ENCODE results near the gene CNOT6L.
A peak's percentile ranks its signal among the peaks of the same experiment; 100 is the strongest.

Gene CNOT6L

DNA sequence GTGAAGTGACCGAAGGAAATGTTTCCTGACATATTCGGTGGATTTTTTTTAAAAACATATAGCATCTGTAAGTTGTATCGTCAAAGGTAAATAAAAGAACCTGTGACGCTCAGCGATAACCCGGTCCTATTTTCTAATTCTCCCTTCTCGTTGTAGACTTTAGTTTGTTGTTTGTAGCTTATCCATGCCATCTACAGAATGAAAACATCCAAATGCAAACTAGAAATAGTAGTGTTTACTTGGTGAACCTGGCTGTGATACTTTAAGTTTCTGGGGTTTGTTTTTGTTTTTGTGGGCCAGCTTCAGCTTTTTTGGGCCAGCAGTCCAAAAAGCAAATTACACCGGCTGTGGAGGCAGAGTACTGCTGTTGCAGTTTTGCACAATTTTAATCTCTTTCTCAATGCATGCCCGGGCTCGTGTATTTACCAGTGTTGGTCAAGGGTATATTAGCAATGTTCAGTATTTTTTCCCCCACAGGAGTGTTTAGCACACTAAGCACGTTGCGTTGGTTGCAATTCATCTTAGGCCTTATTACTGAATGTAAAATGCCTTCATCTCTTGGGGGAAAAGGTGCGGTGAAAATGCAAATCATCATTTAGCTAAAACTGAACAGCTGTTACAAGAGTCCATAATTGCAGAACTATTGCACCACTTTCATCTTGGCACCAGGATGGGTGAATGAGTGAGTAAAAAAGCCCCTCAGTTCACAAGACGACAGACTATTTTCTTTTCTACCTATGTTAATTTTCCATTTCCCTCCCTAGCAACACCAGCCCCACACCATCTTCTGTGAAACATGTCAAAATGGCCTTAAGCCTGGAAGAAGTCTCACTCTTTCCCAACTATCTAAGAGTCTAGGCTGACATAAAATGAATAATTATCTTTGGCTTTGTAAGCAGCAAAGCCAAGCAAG, 1.7 kb upstream of the CNOT6L start:
- DNase-seq (ENCODE audit: low read depth in 2 of 2), result no peak

DNA sequence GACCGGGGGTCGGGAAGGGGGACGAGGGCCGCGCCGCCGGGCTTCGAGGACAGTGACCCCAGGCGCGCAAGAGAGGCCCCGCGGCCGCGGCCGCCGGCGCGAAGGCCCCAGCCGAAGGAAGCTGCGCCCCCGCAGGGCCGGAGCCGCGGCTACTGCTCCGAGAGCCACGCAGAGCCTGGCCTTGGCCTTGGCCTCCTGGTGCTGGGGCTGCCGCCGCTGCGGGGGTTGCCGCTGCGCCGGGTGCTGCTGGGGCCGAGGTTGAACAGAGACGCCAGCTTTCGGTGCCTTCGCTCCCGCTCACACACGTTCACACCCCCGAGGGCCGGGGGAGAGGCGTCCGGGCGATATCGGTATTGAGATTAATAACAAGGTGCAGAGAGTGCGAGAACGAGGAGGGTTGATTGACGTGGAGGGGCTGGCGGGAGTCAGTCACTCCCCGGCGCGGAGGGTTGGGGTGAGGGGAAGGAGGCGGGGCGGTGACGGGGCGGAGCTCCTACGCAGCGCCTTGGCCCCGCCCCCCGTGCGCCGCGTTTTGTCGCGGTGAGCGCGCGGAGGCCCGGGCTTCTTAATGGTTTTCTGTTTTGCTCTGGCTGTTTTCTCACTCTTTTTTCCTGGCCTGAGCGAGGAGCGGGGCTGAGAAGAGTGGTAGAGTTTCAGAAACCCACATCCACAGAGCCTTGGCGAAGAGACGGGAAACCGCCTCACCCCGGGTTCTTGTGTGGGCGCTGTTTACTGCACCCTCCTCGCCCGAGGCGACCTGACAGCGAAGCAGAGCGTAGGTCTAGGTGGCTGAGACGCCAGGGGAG, 878 bp upstream of the CNOT6L start:
- peak; percentile 92 to 93 for DNase-seq (ENCODE audit: low read depth in 2 of 2)

DNA sequence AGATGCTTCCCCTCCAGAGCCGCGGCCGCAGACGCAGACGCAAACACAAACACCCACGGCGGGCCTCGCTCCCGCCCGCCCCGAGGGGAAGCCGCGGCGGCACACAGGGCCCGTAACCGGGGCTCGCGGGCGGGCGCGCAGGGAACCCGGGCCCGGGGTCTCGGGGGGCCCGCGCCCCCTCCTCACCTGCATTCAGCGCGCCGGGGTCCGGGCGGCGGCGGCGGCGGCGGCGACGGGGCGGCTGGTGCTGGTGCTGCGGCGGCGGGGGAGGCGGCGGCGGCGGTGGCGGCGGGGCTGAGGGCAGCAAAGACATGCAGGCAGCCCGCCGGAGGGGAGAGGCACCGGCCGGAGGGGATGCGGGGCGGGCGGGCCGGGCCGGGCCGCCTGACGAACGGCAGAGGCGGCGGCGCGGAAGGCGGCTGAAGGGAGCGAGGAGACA, 255 bp upstream of the CNOT6L start:
- peak in 1 of 2 donors; percentile 53 for DNase-seq (ENCODE audit: low read depth in 2 of 2)

DNA sequence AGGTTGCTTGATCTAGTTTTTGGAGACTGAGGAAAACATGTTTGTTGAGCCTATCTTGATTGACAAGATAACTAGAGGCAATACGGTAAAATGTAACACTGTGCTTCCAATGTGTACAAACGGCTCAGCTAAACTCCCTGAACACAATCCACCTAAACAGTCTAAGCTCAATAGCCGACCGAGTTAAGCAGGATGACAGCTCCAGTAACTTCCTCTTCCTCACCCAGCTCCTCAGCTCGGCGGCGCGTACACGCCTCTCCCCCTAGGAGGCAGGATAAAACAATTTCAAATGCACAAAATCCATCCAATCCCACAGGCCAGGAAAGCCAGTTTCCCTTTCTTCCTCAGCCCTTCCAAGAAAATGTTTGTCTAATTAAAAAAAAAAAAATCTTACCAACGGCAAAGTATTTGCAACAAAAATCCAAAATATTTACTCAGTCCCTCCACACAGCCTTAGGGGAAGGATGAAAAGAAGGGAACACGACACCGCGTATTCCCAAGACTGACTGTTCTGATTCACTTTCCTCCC, 1.0 kb downstream of the CNOT6L start:
- no peak for DNase-seq (ENCODE audit: low read depth in 2 of 2)

DNA sequence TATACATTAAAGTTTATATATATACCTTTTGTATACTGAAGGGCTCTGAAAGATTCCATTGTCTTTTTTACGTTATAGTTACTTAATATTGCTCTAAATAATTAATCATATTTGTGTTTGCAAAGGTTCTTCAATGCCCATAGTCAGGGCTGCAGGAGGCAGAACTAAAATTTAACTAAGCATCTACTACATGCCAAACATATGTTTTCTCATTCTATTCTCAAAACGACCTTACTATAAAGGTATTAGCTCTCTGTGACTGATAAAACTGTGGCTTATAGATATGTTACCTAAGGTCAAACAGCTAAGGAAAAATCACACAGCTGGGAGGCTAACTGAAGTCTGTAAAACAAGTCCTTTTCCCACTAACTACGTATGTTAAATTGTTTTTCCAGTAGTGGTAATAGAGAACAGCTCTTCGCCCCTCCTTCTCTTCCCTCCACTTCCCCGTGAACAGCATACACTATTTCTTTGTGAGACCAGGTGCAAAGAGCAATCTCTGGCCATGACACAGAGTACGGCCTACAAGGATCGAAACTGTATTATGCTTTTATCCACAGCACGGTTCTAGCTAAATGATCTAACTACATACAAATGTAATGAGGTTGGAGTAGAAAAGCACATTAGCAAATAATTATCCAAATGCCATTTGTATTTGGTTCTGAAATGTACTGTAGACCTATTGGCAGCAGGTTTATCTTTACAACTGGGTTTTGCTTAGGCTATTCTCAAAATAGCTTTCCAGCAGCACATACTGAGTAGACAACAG, 1.7 kb downstream of the CNOT6L start:
- DNase-seq (ENCODE audit: low read depth in 2 of 2), result no peak

DNA sequence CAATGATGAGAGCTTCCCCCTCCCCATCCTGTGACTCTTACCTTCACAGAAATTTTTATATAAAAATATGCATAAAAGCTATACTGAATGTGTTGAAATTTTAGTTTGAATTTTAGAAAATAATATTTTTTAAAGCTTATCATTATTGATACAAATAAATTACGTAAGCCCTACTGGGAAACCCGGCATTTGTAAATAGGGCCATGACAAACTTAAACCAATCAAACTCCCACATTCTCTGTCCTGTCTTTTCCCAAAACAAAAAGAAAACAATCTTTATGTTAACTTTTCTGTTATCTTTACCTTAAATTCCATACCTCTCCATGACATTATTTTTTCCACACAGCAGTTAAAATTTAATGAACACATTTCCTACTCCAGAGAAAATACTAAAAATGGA, 2.6 kb downstream of the CNOT6L start:
- DNase-seq (ENCODE audit: low read depth in 2 of 2), result no peak

DNA sequence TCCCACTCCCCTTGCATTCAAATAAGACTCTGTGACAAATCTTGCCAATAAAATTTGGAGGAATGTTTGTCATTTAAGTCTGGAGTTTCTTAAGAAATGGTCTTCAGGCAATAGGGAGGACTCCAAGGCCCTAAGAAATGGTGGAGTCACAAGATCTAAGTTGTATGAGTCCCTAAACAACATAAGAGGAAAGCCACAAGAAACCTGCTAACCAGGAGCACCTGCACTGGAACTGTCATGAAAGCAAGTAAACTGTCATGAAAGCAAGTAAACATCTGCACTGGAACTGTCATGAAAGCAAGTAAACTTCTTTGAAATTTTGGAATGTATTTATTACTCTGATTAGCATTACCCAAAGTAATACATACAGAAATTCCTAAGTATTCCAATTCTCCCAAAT, 3.5 kb downstream of the CNOT6L start:
- DNase-seq (ENCODE audit: low read depth in 2 of 2), result no peak

DNA sequence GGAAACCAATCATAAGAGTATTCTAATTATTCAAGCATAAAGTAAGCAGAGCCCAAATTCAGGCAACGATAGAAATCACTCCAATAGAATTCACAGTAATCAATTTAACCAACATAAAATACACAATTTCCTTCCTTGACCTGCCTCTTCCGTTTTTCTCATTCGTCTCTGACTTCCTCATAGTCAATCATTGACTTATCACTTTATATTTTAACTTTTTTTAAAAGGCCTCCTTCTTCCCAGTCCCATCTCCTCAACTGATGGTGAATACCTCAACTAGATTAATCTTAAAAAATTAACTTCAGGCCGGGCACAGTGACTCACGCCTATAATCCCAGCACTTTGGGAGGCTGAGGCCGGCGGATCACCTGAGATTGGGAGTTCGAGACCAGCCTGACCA, 13.3 kb downstream of the CNOT6L start:
- DNase-seq (ENCODE audit: low read depth in 2 of 2), result no peak

DNA sequence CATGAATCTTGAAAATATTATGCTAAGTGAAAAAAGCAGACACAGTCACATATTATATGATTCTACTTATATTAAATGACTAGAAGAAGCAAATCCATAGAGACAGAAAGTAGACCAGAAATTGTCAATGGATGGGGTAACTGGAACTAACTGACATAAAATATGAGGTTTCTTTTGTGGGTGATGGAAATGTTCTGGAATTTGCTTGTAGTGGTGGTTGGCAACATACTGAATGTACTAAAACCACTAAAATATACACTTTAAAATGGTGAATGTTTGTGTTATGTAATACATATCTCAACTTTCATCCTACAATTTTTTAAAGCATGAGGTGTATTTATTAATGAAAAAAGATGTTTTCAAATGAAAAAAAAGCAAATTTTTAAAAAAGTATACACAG, 14.7 kb downstream of the CNOT6L start:
- no peak for DNase-seq (ENCODE audit: low read depth in 2 of 2)

DNA sequence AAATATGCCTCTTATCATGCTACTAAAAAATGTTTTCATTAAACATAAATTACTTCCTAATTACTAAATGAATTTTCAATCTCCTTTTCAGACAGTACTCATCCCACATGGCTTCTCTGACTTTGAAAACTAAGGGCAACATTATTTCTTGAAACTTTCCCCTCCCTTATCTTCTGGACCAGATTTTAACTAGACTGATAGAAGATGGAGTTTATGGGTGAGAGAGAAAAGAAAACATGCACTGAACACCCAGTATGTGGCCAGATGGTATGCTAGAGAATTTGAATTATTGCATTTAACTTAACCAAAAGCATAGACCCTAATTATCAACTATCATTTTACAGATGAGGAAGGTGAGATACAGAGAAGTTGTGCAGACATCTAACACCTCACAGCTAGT, 16.8 kb downstream of the CNOT6L start:
- DNase-seq (ENCODE audit: low read depth in 2 of 2), result no peak

DNA sequence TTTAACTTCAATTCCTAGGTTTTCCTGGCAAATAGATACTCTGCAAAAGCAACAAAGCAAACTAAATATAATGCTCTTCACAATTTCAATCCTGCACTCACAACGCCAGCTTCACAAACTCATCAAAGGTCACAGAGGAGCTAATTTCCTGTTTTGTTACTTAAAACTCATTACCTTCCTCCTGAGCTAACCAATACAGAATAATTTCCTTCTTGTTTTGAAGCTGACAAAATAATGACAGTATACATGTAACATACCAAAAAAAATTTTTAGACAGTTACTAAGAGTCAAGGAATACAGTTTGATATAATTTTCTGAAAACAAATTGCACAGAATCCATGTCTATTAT, 17.9 kb downstream of the CNOT6L start:
- DNase-seq (ENCODE audit: low read depth in 2 of 2), result no peak

DNA sequence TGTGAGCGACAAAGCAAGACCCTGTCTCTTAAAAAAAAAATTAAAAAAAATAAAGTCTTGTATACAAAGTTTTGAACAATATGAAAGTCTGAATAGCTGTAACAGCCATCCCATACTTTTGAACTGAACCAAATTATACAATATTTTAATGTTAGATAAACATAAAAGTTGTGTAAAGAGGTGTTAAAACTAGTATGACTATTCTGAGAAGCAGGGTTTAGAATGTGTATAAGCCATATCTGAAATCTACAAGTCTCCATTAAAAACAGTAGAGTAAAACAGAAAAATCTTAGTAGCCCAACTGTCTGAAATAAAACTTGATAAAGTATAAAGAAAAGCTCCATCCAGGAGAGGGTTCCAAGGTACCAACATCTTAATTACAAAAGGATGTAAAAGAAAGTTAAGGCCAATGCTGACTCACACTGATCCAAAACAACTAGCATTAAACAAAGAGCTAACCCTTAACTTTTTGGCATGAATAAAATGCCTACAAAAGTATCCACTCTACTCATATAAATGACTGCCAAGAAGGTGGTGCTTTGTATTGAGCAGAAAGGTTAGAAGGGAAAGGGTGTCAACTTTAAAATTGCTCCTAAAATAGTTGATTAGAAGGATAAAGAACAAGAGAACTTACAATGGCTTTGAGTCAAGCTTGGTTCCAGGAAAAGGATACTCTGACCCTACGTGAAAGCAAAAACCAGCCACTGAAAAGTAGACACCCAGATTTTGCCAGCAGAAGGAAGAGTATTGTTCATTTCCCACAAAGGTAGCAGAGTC, 18.5 kb downstream of the CNOT6L start:
- no peak for DNase-seq (ENCODE audit: low read depth in 2 of 2)

DNA sequence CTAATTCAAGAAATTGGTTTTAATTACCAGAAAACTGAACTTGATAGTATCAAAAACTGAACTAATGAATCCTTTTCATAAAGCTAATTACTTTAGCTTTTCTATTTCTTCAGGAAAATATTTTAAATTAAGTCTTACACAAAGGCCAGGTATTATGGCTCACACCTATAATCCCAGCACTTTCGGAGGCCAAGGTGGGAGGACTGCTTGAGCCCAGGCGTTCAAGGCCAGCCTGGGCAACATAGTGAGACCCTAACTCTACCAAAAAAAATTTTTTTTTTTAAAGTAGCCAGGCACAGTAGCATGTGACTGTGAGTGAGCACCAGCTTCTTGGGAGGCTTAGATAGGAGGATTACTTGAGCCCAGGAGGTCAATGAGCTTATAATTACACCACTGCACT, 19.1 kb downstream of the CNOT6L start:
- DNase-seq (ENCODE audit: low read depth in 2 of 2), result no peak

DNA sequence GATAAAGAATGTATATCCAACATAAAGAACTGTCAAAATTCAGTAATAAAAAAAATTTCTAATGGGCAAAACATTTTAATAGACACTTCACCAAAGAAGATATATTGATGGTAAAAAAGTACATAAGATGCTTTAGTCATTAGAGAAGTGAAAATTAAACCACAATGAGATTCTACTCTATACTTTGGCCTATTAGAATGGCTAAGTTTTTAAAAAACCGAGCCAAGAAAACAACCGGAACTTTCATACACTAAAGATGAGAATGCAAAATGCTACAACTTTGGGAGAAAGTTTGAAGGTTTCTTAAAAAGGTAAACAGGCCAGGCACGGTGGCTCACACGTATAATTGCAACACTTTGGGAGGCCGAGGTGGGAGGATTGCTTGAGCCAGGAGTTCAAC, 20.8 kb downstream of the CNOT6L start:
- DNase-seq (ENCODE audit: low read depth in 2 of 2), result no peak

DNA sequence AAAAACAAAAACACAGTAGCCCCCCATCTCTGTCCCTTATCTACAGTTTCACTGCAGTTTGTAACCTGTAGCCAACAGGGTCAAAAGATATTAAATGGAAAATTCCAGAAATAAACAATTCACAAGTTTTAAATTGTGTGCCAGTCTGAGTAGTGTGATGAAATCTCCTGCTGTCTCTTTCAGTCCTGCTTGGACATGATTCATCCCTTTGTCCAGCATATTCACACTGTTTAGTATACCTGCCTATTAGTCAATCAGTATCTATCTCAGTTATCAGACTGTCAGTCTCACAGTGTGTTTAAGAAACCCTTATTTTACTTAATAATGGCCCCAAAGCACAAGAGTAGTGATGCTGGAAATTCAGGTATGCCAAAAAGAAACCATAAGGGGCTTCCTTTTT, 21.9 kb downstream of the CNOT6L start:
- DNase-seq (ENCODE audit: low read depth in 2 of 2), result no peak

DNA sequence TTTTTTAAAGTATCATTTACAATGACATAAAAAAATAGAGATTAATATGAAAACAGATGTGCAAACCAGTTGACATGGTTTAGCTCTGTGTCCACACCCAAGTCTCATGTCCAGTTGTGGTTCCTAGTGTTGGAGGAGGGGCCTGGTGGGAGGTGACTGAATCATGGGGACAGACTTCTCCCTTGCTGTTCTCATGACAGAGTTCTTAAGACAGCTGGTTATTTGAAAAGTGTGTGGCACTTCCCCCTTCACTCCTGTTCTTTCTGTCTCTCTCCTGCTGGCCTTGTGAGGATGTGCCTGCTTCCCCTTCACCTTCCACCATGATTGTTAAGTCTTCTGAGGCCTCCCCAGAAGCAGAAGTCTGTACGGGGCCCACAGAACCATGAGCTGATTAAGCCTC, 23.8 kb downstream of the CNOT6L start:
- DNase-seq (ENCODE audit: low read depth in 2 of 2), result no peak

DNA sequence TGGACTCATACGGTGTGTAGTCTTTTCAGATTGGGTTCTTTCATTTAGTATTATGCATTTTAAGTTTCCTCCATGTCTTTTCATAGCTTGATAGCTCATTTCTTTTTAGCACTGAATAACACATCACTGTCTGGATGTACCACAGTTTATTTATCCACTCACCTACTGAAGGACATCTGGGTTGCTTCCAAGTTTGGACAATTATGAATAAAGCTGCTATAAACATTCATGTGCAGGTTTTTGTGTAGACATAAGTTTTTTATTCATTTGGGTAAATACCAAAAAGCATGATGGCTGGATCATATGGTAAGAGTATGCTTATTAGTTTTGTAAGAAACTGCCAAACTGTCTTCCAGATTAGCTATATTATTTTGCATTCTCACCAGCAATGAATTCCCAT, 29.0 kb downstream of the CNOT6L start:
- DNase-seq (ENCODE audit: low read depth in 2 of 2), result no peak

DNA sequence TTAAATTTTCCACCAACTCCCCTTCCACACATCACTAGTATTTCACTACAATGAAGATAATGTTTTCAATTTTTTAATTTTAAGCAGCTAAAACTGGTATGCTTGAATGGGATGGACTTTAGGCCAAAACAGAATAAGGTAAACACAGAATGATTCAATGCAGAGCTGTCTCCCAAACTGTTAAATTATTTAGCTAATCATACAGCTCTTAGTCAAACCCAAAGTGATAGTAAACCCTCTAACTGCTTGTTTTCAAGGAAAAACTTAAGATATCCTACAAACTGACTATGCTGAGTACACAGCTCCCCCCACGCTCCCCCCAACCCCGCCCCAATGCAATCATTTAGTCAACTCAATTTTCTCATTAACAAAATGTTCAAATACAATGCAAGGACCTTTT, 30.2 kb downstream of the CNOT6L start:
- DNase-seq (ENCODE audit: low read depth in 2 of 2), result no peak

DNA sequence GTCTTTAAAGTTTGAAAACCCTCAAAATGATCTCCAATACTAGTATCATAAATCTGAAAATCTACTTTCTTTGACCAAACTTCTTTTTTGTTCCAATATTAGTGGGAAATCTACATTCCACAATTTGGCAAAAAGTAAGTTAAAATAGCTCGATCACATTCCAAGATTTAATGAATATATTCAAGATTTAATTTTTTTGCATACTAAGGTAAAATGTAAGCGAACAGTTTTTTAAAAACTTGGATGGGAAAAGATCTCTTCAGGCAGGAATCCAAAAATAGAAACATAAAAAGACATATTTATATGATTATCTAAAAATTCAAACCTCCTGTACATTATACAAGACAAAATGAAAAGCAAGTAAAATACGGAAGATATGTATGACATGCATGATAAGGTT, 31.2 kb downstream of the CNOT6L start:
- DNase-seq (ENCODE audit: low read depth in 2 of 2), result no peak

DNA sequence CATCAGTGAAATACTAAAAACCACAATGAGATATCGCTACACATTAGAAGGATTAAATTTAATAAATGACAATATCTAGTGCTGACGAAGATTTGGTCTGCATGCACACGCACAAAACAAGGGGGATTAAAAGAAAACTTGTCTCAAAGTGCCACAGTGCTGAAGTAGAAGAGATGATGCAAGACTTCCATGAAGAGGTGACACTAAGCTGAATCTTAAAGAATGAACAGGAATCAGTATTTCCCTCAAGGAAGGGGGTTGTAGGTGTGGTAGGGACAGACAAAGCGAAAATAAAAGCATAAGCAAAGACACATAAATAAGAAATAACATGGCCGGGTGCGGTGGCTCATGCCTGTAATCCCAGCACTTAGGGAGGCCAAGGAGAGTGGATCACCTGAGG, 33.5 kb downstream of the CNOT6L start:
- no peak for DNase-seq (ENCODE audit: low read depth in 2 of 2)

DNA sequence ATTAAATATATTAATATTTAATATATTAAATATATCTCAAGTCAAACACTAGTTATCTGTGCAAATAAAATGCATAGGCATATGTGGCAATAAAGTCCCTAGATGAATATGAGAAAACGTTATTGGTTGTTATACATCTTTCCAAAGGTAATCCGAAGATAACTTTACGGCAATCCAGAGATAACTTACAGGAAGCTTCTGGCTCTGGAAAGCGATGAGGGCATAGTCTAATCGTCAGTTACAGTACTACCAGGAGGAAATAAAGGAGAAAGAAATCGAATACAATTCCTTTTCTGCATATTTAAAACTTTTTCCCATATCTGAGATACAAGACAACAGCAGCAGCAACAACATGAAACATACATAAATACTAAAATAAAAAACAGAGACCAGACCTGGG, 35.3 kb downstream of the CNOT6L start:
- no peak for DNase-seq (ENCODE audit: low read depth in 2 of 2)

All from stimulated activated CD4-positive, alpha-beta T cell treated with anti-CD3 and anti-CD28 coated beads, Interleukin-15, amount 100 ng/mL, for 48 hours (primary cell).